Activated CD4-positive, alpha-beta T cell treated with anti-CD3 and anti-CD28 coated beads for 48 hours (primary cell): ENCODE measurements around the gene ACOT11.

Experiments
- DNase-seq: peaks from one replicate; pipeline ENCODE4 v3.0.0-alpha.2; 2020

ACOT11 gene

GRCh38 chr1:54566438-54567141, 18.6 kb downstream of the ACOT11 start:
- no peak for DNase-seq

- DNase-seq, result no peak
Observed at GRCh38 chr1:54567961-54568360, 19.9 kb downstream of the ACOT11 start.

GRCh38 chr1:54569339-54569738, 21.3 kb downstream of the ACOT11 start:
- no peak for DNase-seq

- DNase-seq, result no peak
Observed at GRCh38 chr1:54570161-54570560, 22.1 kb downstream of the ACOT11 start.

GRCh38 chr1:54571326-54571725, 23.3 kb downstream of the ACOT11 start:
- DNase-seq, result no peak

- no peak for DNase-seq
Observed at GRCh38 chr1:54571803-54572541, 23.9 kb downstream of the ACOT11 start.

GRCh38 chr1:54572542-54572850, 24.5 kb downstream of the ACOT11 start:
- DNase-seq, result no peak

- DNase-seq, result no peak
Observed at GRCh38 chr1:54574158-54574778, 26.2 kb downstream of the ACOT11 start.

GRCh38 chr1:54575161-54575560, 27.1 kb downstream of the ACOT11 start:
- DNase-seq, result no peak

GRCh38 chr1:54575605-54576290, 27.7 kb downstream of the ACOT11 start:
- DNase-seq, result no peak

GRCh38 chr1:54577612-54578011, 29.6 kb downstream of the ACOT11 start:
- no peak for DNase-seq

- DNase-seq, result no peak
Observed at GRCh38 chr1:54579337-54579781, 31.3 kb downstream of the ACOT11 start.

GRCh38 chr1:54580856-54581550, 33.0 kb downstream of the ACOT11 start:
- DNase-seq, result no peak

- no peak for DNase-seq
Observed at GRCh38 chr1:54581621-54582035, 33.6 kb downstream of the ACOT11 start.

- DNase-seq, result no peak
Observed at GRCh38 chr1:54582566-54583306, 34.7 kb downstream of the ACOT11 start.

- DNase-seq, result no peak
Observed at GRCh38 chr1:54583307-54583686, 35.3 kb downstream of the ACOT11 start.

- DNase-seq, result no peak
Observed at GRCh38 chr1:54583871-54584270, 35.8 kb downstream of the ACOT11 start.

- no peak for DNase-seq
Observed at GRCh38 chr1:54584575-54584974, 36.5 kb downstream of the ACOT11 start.

GRCh38 chr1:54585181-54586066, 37.4 kb downstream of the ACOT11 start:
- no peak for DNase-seq

GRCh38 chr1:54588377-54588776, 40.3 kb downstream of the ACOT11 start:
- DNase-seq, result no peak

GRCh38 chr1:54591127-54591756, 43.2 kb downstream of the ACOT11 start:
- no peak for DNase-seq
